ENCODE data around the gene WIF1. TPM values are rescaled to one million over a fixed set of nuclear protein-coding genes. Genes with fewer than 3 reads are reported as not detected.

The WIF1 gene
- total RNA-seq, 2 donors from 2014 or later = 0.28 TPM; not detected in 1

DNA sequence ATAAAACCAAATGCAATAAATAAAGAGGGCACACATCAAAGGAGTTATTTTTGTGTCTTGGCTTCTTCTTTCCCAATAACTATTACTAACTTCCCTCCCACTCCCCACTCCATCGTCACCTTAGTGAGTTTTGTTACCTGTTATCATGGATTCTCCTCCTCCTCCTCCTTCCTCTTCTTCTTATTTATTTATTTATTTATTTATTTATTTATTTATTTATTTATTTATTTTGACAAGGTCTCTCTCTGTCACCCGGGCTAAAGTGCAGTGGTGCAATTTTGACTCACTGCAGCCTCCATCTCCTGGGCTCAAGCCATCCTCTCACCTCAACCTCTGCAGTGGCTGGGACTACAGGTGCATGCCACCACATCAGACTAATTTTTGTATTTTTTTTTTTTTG, 26.4 kb downstream of the WIF1 start:
- TF ChIP-seq, protein P1, sequence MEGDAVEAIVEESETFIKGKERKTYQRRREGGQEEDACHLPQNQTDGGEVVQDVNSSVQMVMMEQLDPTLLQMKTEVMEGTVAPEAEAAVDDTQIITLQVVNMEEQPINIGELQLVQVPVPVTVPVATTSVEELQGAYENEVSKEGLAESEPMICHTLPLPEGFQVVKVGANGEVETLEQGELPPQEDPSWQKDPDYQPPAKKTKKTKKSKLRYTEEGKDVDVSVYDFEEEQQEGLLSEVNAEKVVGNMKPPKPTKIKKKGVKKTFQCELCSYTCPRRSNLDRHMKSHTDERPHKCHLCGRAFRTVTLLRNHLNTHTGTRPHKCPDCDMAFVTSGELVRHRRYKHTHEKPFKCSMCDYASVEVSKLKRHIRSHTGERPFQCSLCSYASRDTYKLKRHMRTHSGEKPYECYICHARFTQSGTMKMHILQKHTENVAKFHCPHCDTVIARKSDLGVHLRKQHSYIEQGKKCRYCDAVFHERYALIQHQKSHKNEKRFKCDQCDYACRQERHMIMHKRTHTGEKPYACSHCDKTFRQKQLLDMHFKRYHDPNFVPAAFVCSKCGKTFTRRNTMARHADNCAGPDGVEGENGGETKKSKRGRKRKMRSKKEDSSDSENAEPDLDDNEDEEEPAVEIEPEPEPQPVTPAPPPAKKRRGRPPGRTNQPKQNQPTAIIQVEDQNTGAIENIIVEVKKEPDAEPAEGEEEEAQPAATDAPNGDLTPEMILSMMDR (IDR thresholded peaks at IDR 0.05) = no peak
- no peaks in the 10 kb centered on the region for H3K4me1 ChIP-seq
- no peak for DNase-seq (ENCODE audit: low spot score)
- H3K27me3 ChIP-seq = no peaks in the 10 kb centered on the region
- H3K4me3 ChIP-seq = no peak overlapping the region
- no peaks in the 10 kb centered on the region for H3K9me3 ChIP-seq
- no peak overlapping the region for H3K27ac ChIP-seq
- no peaks in the 10 kb centered on the region for H3K36me3 ChIP-seq

- H3K4me1 ChIP-seq = no peaks in the 10 kb centered on the region
- no peak overlapping the region for H3K27ac ChIP-seq
- TF ChIP-seq, protein P1 (IDR thresholded peaks at IDR 0.05) = no peak
- H3K9me3 ChIP-seq = no peaks in the 10 kb centered on the region
- H3K36me3 ChIP-seq = no peaks in the 10 kb centered on the region
- no peak for DNase-seq (ENCODE audit: low spot score)
- H3K27me3 ChIP-seq = no peaks in the 10 kb centered on the region
- no peak overlapping the region for H3K4me3 ChIP-seq
Measured at GRCh38 chr12:65093606-65094005, 27.5 kb downstream of the WIF1 start.

DNA sequence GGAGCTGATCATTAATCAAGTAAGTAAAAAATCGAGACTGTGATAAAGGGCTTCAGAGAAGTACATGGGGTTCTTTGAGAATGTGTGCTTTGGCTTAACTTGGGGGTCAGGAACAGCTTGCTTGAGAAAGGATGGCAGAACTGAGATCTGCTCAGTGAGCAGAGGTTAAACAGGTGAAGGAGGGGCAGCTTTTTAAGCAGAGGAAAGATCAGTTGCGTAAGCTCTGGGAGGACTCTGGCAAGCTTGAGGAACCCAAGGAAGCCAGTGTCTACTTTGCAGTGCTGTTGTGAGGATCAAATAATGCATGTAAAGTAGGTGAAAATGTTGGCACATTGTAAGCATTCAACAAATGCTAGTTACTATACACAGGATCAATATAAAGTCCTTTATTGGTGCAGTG, 30.6 kb downstream of the WIF1 start:
- Histone ChIP-seq H3K36me3 (no peaks in the 10 kb centered on the region), H3K27me3 (no peaks in the 10 kb centered on the region), H3K27ac (no peak overlapping the region), H3K9me3 (no peaks in the 10 kb centered on the region), H3K4me1 (no peaks in the 10 kb centered on the region), H3K4me3 (no peak overlapping the region)
- TF ChIP-seq, protein P1 (IDR thresholded peaks at IDR 0.05) = no peak
- DNase-seq (ENCODE audit: low spot score) = no peak

DNA sequence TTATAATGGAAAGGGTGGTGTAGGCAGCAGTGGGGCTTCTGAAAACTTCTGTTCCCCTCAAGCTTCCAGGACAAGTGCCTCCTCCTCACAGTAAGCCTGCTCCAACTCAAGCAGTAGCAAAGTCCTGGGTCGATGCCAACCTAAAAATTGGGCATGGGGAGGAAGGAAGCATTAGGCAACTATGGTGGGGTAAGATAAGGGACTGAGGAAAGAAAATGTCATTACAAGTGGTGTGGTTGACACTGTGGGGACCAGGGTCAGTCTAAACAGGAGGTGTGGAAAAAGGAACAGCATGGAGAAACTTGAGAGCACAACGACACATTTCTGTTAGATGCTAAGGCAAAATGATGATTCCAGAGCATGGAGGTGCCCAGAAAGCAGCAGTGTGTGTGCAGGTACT, 34.9 kb downstream of the WIF1 start:
- Histone ChIP-seq H3K4me3 (no peak overlapping the region), H3K4me1 (no peaks in the 10 kb centered on the region)

DNA sequence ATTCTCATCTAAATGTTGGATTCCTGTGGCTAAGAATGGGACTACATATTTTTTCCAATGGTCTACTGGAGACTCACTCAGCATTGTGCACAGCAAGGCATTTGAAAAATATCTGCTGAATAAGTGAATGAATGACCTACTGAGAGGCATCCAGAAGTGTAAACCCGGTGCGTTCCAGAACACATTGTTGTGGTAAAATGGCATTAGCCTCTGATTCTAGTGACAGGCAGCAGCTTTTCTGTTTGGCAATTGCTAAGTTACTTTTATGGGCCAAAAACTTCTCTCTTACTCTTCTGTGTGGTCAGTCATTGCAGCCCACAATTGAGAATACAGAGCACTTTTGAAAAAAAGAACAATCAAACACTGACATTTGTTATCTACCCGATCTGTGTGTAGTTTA, 36.5 kb downstream of the WIF1 start:
- no peak for DNase-seq (ENCODE audit: low spot score)
- H3K27me3 ChIP-seq = no peaks in the 10 kb centered on the region
- no peak overlapping the region for H3K27ac ChIP-seq
- H3K4me1 ChIP-seq = no peaks in the 10 kb centered on the region
- TF ChIP-seq, protein P1 (IDR thresholded peaks at IDR 0.05) = no peak
- no peak overlapping the region for H3K4me3 ChIP-seq
- no peaks in the 10 kb centered on the region for H3K36me3 ChIP-seq
- H3K9me3 ChIP-seq = no peaks in the 10 kb centered on the region

More for the DNA sequence above, 34.9 kb downstream of the WIF1 start:
- Histone ChIP-seq H3K36me3 (no peaks in the 10 kb centered on the region), H3K27ac (no peak overlapping the region), H3K9me3 (no peaks in the 10 kb centered on the region), H3K27me3 (no peaks in the 10 kb centered on the region)
- TF ChIP-seq, protein P1 (IDR thresholded peaks at IDR 0.05) = no peak
- DNase-seq (ENCODE audit: low spot score) = no peak

DNA sequence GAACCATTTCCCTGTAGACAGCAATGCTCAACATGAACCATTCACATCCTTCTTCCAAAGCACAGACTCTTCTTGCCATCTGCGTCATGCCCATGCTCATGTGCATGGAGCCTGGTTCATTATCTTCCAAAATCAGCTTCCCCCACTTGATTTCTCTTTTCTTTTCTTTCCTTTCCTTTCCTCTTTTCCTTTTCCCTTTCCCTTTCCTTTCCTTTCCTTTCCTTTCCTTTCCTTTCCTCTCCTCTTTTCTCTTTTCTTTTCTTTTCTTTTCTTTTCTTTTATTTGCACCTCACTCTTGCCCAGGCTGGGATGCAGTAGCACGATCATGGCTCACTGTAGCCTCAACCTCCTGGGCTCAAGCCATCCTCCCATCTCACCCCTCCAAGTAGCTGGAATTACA, 37.5 kb downstream of the WIF1 start:
- DNase-seq (ENCODE audit: low spot score) = no peak
- H3K27ac ChIP-seq = no peak overlapping the region
- TF ChIP-seq, protein P1 (IDR thresholded peaks at IDR 0.05) = no peak
- no peaks in the 10 kb centered on the region for H3K27me3 ChIP-seq
- no peak overlapping the region for H3K4me3 ChIP-seq
- H3K9me3 ChIP-seq = no peaks in the 10 kb centered on the region
- no peaks in the 10 kb centered on the region for H3K36me3 ChIP-seq
- H3K4me1 ChIP-seq = no peaks in the 10 kb centered on the region
